GM18507 (cell line): ENCODE results near the gene DIP2C.
"Not testable (repeated sequence)": the region's sequence is repeated elsewhere in the genome, so short reads cannot be mapped to it uniquely, and the experiment has no call there.

ENCODE experiments used
- DNase-seq: peaks from one replicate; pipeline ENCODE4 v3.0.0; 2011; ENCODE audit warnings: low read depth; ENCODE audit not compliant: insufficient read length; ENCODE audit errors: extremely low spot score
- FAIRE-seq: peaks from 2 replicates; lab custom pipeline; 2011; peaks lifted over from hg19 to GRCh38; lab: Jason Lieb, UNC

DIP2C gene

DNA sequence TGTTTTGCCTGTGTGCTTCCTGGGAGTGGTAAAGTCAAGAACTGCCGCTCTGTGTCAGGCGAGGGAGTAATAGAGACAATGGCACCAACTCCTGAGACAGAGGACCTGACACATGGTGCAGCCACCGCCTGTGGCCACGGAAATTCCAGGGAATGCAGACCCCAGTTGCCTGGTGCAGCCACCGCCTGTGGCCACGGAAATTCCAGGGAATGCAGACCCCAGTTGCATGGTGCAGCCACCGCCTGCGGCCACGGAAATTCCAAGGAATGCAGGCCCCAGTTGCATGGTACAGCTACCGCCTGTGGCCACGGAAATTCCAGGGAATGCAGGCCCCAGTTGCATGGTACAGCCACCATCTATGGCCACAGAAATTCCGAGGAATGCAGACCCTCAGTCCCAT is 8.7 kb downstream of the DIP2C start:
- DNase-seq (no peak), FAIRE-seq (no peak)

DNA sequence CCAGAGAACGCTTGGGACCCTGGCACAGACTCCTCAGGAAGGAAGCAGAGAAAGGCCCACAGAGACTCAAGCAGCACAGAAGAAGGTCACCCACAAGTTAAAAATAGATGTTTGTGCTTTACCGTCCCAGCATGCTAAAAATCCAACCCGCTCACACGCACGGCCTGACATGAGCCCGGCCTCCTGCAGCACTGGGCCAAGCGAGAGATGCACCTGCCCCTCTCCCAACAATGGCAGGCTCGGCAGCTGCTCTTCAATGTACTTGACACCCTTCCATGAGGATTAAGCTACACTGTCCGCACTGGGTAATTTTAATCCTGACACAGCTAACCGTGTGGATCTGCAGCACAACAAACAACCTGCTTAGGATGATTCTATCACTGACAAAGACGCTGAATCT is 9.3 kb downstream of the DIP2C start:
- FAIRE-seq (no peak), DNase-seq (no peak)

DNA sequence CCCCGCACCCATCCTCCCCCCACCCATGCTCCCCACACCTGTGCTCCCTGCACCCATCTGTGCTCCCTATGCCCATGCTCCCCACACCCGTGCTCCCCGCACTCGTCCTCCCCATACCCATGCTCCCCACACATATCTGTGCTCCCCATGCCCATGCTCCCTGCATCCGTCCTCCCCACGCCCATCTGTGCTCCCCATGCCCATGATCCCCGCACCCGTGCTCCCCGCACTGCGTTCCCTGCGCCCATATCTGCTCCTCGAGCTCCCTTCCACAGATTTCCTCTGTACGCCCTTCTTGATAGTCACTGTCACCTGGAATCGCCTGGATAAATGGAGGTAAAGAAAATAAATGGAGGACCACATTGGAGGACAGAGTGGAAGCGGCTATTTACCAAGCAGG is 9.9 kb downstream of the DIP2C start:
- DNase-seq (no peak), FAIRE-seq (no peak)

DNA sequence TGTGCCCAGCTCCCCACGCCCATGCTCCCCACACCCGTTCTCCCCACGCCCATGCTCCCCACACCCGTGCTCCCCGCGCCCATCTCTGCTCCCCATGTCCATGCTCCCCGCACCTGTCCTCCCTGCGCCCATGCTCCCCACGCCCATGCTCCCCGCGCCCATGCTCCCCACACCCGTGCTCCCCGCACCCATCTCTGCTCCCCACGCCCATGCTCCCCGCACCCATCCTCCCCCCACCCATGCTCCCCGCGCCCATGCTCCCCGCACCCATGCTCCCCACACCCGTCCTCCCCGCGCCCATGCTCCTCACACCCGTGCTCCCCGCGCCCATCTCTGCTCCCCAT is 10.8 kb downstream of the DIP2C start:
- not testable (repeated sequence) for FAIRE-seq, DNase-seq

DNA sequence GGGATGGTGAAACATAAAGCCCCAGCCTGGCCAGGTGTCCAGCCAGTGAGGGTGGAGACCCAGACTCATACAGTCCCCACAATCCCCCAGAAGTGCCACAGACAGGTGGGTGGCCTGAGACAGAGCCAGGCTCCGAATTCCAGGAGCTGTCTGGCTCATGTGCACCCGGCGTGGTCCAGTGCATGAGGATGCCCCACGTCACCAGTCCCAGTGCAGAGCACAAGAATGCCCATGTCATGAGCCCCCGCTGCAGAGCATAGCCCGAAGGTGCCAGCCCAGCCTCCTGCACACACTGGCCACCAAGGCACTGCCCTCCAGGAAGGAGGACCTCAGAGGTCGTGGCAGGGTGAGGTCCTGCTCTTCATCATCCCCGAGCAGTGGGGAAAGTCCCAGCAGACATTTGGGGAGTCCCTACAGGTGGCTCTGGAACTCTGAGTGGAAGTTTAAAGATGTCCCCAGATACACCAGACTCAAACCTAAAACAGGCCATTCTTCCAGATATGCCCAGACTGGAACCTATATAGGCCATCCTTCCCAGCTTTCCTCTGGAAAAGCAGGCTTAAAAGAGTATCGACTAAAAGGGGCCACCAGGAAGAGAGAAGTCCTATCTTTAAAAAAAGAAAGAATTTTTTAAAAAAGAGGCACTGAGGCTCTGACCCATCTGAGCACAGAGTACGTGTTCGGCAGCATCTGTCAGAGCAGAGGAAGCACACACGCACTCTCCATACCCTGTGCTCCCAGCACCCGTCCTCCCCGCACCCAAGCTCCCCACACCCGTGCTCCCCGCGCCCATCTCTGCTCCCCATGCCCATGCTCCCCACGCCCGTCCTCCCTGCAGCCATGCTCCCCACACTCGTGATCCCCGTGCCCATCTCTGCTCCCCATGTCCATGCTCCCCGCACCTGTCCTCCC is 11.5 kb downstream of the DIP2C start:
- FAIRE-seq: no peak

DNA sequence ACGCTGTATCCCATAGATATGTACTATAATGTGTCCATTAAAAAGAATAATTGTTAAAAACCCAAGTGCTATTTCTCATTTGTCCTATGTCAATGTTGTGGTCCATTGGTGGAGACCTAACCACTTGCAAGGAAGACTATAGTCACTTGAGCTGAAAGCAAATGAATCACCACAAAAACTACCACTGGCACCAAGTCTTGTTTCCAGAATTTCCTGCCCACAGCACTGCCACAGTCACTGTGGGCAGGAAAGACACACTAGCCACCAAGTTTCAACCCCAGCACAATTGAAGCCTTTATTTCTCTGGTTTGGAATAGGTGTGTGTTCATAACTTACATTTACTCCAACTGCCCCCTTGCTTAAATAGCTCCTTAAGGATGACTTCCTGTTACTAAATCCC is 12.4 kb downstream of the DIP2C start:
- FAIRE-seq: no peak
- no peak for DNase-seq

More for the DNA sequence above, 11.5 kb downstream of the DIP2C start:
- DNase-seq: no peak

DNA sequence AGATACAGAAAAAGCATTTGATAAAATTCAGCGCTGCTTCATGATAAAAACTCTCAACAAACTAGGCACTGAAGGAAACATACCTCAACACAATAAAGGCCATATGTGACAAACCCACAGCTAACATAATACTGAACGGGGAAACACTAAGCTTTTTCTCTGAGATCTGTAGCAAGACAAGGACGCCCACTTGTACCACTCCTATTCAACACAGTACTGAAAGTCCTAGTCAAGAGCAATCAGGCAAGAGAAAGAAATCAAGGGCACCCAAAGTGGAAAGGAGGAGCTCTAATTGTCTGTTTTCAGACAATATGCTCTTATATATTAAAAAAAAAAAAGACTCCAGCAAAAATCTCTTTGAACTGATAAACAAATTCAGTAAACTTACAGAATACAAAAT is 13.3 kb downstream of the DIP2C start:
- FAIRE-seq: peak; percentile 60
- no peak for DNase-seq

DNA sequence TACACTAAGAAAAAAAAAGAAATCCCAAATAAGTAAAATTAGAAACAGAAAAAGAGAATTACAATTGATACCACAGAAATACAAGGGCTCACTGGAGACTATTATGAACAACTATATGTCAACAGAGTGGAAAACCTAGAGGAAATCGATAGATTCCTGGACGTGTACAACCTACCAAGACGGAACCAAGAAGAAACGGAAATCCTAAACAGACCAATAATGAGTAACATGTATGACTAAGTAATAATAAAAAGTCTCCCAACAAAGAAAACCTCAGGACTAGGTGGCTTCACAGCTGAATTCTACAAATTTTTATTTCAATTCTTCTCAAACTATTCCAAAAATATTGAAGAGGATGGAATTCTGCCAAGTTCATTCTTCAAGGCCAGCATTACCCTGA is 13.9 kb downstream of the DIP2C start:
- no peak for DNase-seq
- no peak for FAIRE-seq

DNA sequence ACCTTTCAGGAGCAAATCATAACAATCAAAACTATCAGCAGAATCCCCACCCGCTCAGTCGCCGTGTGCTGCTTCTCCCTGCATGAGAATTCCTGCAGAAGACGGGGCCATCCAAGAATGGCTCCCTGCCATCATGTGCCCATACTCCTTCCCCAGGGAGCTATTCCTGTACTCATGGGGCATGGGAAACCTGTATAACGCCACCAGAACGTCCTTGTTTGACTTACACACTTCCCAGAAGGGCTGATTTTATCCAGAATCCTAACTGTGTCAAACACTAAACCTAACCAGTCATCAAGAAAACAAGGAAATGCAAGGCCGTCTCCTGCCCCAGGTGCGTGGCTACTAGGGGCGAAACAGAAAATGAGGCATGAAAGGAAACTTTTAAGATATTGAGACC is 16.0 kb downstream of the DIP2C start:
- DNase-seq: no peak
- no peak for FAIRE-seq

DNA sequence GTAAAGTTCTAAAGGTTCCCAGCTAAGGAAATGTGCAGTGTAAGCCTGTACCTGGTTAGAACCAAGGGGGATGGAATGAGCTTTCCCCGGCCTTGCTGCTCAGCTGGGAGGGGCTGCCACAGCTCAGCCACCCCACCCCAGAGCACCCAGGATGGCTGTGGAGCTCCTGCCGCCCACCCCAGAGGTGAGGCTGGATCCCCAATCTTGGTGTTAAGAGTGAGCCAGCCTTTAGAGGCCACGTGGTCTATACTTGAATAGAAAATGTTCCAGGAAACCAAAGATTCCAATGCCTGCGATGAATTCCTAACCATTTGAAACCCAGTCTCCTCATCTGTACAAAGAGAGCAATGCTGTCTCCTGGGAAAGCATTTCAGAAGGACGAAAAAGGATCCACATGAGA is 16.5 kb downstream of the DIP2C start:
- DNase-seq: no peak
- no peak for FAIRE-seq

DNA sequence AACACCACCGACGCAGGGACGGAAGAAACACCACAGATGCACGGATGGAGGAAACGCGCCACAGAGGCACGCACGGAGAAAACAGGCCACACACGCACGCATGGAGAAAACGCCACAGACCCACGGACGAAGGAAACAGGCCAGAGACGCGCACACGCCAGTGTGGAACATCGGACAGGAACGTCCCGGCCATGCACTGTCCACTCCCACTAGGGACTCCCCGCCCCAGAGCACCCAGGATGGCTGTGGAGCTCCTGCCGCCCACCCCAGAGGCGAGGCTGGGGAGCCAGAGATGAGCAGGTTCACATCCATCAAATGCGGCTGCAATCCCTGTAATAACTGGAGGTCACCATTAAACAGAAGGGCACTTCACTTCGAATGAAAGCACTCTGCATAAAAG is 17.3 kb downstream of the DIP2C start:
- DNase-seq (no peak), FAIRE-seq (no peak)

DNA sequence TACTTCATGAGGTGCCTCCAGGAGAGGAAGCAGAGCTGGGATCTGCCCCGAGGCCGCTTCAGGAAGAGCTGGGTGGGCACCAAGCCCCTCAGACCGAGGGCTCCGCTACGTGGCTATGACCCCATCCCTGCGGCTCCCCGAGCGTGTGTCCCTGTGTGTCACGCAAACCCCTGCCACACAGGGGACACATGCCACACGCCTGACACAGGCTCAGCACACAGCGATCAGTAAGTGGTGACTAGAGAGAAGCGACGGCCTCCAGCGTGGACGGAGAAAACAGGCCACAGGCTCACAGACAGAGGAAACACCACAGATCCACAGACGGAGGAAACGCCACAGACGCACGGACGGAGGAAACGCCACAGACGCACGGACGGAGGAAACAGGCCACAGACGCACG is 18.5 kb downstream of the DIP2C start:
- DNase-seq (no peak), FAIRE-seq (no peak)

DNA sequence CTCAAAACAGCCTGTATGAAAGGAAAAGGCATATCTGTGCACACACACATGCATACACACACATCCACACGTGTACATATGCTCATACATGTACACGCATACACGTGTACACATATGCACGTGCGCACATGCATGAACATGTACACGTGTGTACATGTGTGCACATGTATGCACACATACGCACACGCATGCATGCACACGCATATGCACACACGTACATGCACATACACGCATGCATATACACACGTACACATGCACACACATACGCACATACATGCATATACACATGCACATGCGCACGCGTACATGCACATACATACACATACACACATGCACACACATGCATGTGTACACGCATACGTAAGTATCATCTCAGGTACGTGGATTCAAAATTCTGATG is 19.4 kb downstream of the DIP2C start:
- no peak for DNase-seq
- FAIRE-seq: no peak

DNA sequence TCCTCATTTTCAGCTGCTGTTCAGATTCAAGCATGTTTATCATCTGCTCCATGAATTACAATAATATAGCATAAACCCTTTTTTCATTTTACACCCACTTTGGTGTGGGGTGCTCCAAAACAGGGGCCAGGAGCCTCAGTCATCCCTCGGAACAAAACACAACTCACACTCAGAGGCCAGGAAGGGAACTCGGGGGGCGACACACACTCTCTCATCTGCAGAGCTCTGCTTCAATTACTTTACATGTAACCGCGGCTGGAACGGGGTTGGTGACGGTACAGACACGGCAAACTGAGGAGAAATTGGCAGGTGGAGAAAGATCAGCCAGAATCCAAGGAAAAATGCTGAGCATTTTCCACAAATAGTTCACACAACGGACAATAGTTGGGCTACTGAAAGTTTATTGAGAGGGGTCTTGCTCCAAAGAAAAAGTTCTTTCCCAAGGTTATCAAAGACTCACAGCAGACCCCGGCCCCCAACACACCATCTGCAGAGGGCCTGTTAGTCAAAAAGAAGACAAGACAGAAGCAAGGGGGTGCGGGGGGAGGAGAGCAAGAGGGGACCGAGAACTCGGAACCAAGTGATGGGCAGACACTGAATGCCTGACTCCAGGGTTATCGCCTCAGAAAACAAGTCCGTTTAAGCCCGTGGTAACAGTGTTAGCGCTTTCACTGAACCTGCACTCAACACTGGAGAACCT is 20.5 kb downstream of the DIP2C start:
- no peak for DNase-seq
- no peak for FAIRE-seq

DNA sequence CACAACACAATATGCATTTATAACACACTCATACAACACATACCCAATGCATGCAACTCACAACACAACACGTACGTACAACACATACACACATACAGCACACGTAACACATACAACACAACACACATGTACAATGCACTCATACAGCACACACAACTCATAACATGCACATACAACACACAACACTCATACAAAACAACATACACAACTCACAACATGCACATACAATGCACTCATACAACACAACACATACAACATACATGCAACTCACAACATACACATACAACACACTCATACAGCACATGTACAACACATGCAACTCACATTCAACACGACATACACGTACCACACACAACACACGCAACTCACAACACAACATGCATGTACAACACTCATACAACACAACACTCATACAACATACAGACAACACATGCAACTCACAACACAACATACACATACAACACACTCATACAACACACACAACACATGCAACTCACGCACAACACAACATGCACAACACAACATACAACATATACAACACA is 21.8 kb downstream of the DIP2C start:
- DNase-seq: no peak
- peak; percentile 41 for FAIRE-seq

DNA sequence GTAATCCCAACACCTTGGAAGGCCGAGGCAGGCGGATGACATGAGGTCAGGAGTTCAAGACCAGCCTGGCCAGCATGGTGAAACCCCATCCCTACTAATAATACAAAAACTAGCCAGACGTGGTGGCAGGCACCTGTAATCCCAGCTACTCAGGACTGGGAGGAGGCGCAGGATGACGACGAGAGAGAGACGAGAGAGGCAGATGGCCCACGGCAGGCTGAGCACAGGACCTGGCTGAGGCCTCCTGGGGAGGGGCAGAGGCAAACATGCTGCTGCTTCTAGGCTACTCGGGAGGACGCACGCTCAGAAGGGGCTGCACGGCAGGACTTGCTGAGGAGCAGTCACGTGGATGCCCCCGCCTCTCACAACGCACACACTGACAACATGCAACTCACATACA is 22.4 kb downstream of the DIP2C start:
- FAIRE-seq (no peak), DNase-seq (no peak)

DNA sequence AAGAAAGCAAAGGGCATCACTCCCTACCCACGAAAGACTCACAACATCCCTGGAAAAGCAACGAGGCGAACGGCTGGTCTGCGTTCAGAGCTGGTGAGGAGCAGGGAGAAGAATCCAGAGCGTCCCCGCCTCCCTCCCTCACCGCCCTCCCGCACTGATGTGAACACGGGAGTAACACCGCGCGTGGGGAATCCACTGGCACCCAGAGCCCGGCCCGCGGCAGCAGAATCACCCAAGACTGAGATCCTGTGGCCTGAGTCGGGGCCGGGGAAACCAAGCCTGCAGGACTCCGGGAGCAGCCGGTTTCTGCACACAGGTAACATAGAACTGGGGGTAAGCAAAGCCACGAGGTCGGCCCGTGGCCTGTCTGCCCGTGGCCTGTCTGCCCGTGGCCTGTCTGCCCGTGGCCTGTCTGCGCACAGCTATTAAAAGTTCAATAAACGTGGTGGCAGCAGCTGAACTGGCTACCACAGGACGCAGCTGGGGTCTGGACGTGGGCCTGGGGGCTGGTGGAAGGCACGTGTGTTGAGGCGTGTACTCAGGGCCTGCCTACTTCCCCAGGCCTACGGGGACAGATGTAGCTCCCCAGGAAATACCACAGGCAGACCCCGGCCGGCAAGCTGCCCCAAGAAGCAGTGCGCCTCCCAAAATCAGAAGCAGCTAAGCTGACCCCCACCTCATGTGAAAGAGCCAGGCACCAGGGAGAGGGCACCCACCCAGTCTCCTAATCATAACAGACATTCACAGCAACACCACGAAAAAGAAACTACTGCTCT is 23.0 kb downstream of the DIP2C start:
- DNase-seq (no peak), FAIRE-seq (no peak)

DNA sequence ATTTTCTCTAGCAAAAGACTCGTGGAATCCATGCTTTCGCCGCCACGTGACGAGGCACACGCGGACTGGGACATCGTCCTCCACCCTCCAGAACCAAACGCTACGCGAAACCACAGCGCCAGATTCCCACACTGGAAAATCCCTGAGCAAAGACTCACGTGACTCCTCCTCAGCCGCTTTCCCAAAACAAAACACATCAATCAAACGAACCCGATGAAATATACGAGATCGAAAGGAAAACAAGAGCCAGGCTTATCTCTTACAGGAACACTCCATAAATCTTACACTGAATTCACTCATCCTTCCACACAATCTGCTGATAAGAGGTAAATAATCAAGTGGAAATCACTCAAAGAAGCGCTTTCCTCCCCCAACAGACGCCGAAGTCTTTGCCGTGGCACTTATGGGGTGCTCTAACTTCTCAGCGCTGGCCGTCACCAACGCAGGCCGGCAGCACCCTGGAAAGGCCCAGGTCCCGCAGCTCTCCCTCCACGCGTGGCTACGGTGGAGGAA is 23.8 kb downstream of the DIP2C start:
- no peak for DNase-seq
- FAIRE-seq: no peak

DNA sequence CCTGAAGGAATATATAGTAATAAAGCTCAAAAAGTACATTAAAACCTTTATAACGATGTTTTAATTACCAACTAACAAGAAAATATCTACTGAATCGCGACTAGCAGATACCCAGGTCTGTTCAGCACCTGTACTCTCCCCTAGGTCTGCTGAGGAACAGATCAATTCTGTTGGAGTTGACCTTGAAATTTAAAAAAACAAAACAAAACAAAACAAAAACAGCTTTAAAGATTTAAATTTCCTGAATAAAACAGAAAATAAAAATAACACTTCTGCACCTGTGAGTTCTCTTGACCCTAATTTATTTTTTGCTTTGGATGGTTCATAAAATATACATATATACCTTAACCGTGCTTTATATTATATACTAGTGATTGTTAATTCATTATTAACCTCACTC is 24.6 kb downstream of the DIP2C start:
- DNase-seq: no peak
- FAIRE-seq: no peak

DNA sequence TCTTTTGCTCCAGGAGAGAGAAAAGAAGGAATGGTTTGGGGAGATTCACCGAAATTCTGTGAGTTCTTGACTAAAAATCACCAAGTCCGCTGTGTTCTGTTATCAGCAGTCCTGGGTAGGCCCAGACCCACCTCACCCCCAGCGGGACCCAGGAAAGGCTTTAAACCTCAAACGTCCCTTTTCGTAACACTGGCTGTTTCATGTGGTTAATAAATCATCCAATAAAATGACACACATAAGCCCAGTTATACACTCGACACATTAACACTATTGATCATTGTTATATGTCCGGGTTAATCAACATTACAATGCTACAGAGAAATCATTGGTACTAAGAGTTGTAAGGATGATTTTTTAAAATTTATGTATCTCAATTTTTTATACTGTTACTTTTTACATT is 25.2 kb downstream of the DIP2C start:
- no peak for DNase-seq
- no peak for FAIRE-seq
